ENCODE data around the gene ZNF813.
"Not testable (repeated sequence)": the region's sequence is repeated elsewhere in the genome, so short reads cannot be mapped to it uniquely, and the experiment has no call there.

Gene ZNF813

GRCh38 chr19:53467485-53468262 is at the start of gene ZNF813:
TSS of gene ZNF813 (plus strand) at chr19:53467733. CDS start at chr19:53483823, 16,090 bp downstream.
- Histone ChIP-seq H3K4me3 (ENCODE audit: low read length) (peak within 1 kb of the TSS; percentile 96), H3K27me3 (replicated peaks; ENCODE audit: control insufficient read depth, insufficient read depth, low read length) (no peaks in the 10 kb centered on the region), H3K36me3 (ENCODE audit: control insufficient read depth, insufficient read depth, low read length, severe bottlenecking) (no peaks in the 10 kb centered on the region), H3K4me1 (ENCODE audit: control insufficient read depth, insufficient read depth, low read length) (peaks cover 5% of the 10 kb centered on the region), H3K9me3 (ENCODE audit: control insufficient read depth, low read length) (no peaks in the 10 kb centered on the region), H3K9ac (ENCODE audit: low read length) (peak within 1 kb of the TSS; percentile 93)
- peak; percentile 97 for DNase-seq (ENCODE audit: low read depth)

- H3K4me1 ChIP-seq (ENCODE audit: control insufficient read depth, insufficient read depth, low read length); H3K4me3 ChIP-seq (ENCODE audit: low read length); H3K9me3 ChIP-seq (ENCODE audit: control insufficient read depth, low read length); H3K27me3 ChIP-seq (replicated peaks; ENCODE audit: control insufficient read depth, insufficient read depth, low read length); DNase-seq (ENCODE audit: low read depth); H3K36me3 ChIP-seq (ENCODE audit: control insufficient read depth, insufficient read depth, low read length, severe bottlenecking); H3K9ac ChIP-seq (ENCODE audit: low read length): not testable (repeated sequence)
These were observed 46.8 kb upstream of the ZNF813 start for GRCh38 chr19:53420520-53421315.

GRCh38 chr19:53422551-53422950 is 45.0 kb upstream of the ZNF813 start:
- Histone ChIP-seq H3K4me1 (ENCODE audit: control insufficient read depth, insufficient read depth, low read length) (peaks cover 5% of the 10 kb centered on the region), H3K36me3 (ENCODE audit: control insufficient read depth, insufficient read depth, low read length, severe bottlenecking) (no peaks in the 10 kb centered on the region), H3K27me3 (replicated peaks; ENCODE audit: control insufficient read depth, insufficient read depth, low read length) (no peaks in the 10 kb centered on the region), H3K9me3 (ENCODE audit: control insufficient read depth, low read length) (no peaks in the 10 kb centered on the region), H3K9ac (ENCODE audit: low read length) (no peak overlapping the region), H3K4me3 (ENCODE audit: low read length) (no peak overlapping the region)
- DNase-seq (ENCODE audit: low read depth), result no peak

GRCh38 chr19:53423074-53423473 is 44.5 kb upstream of the ZNF813 start:
- H3K27me3 ChIP-seq (replicated peaks; ENCODE audit: control insufficient read depth, insufficient read depth, low read length); H3K4me1 ChIP-seq (ENCODE audit: control insufficient read depth, insufficient read depth, low read length); H3K9ac ChIP-seq (ENCODE audit: low read length); H3K4me3 ChIP-seq (ENCODE audit: low read length); H3K9me3 ChIP-seq (ENCODE audit: control insufficient read depth, low read length); H3K36me3 ChIP-seq (ENCODE audit: control insufficient read depth, insufficient read depth, low read length, severe bottlenecking): not testable (repeated sequence)
- DNase-seq (ENCODE audit: low read depth), result peak; percentile 4

GRCh38 chr19:53423680-53424079 is 43.9 kb upstream of the ZNF813 start:
- H3K9me3 ChIP-seq (ENCODE audit: control insufficient read depth, low read length); H3K4me3 ChIP-seq (ENCODE audit: low read length); H3K4me1 ChIP-seq (ENCODE audit: control insufficient read depth, insufficient read depth, low read length); H3K27me3 ChIP-seq (replicated peaks; ENCODE audit: control insufficient read depth, insufficient read depth, low read length); H3K36me3 ChIP-seq (ENCODE audit: control insufficient read depth, insufficient read depth, low read length, severe bottlenecking): not testable (repeated sequence)
- DNase-seq (ENCODE audit: low read depth), result peak; percentile 58
- peak overlapping the region; percentile 34 for H3K9ac ChIP-seq (ENCODE audit: low read length)

- DNase-seq (ENCODE audit: low read depth), result peak; percentile 75
These were observed 42.5 kb upstream of the ZNF813 start for GRCh38 chr19:53424968-53425597.

GRCh38 chr19:53431399-53432087 is 36.0 kb upstream of the ZNF813 start, which contains the start of gene ZNF761:
TSS of gene ZNF761 (plus strand) at chr19:53431984. CDS start at chr19:53447269, 15,285 bp downstream.
- peak; percentile 99 for DNase-seq (ENCODE audit: low read depth)
- Histone ChIP-seq H3K9me3 (ENCODE audit: control insufficient read depth, low read length) (no peaks in the 10 kb centered on the region), H3K27me3 (replicated peaks; ENCODE audit: control insufficient read depth, insufficient read depth, low read length) (no peaks in the 10 kb centered on the region), H3K36me3 (ENCODE audit: control insufficient read depth, insufficient read depth, low read length, severe bottlenecking) (peaks cover 25% of the 10 kb centered on the region), H3K9ac (ENCODE audit: low read length) (peak within 1 kb of the TSS; percentile 93), H3K4me3 (ENCODE audit: low read length) (peak within 1 kb of the TSS; percentile 95), H3K4me1 (ENCODE audit: control insufficient read depth, insufficient read depth, low read length) (peaks cover 8% of the 10 kb centered on the region)

More at GRCh38 chr19:53424968-53425597, 42.5 kb upstream of the ZNF813 start:
- H3K4me1 ChIP-seq (ENCODE audit: control insufficient read depth, insufficient read depth, low read length), result peaks cover 5% of the 10 kb centered on the region
- no peaks in the 10 kb centered on the region for H3K9me3 ChIP-seq (ENCODE audit: control insufficient read depth, low read length)
- H3K27me3 ChIP-seq (replicated peaks; ENCODE audit: control insufficient read depth, insufficient read depth, low read length), result no peaks in the 10 kb centered on the region
- H3K9ac ChIP-seq (ENCODE audit: low read length), result no peak overlapping the region
- no peaks in the 10 kb centered on the region for H3K36me3 ChIP-seq (ENCODE audit: control insufficient read depth, insufficient read depth, low read length, severe bottlenecking)
- no peak overlapping the region for H3K4me3 ChIP-seq (ENCODE audit: low read length)

GRCh38 chr19:53432088-53432661 is 35.4 kb upstream of the ZNF813 start:
- peak overlapping the region; percentile 95 for H3K4me3 ChIP-seq (ENCODE audit: low read length)
- peaks cover 13% of the 10 kb centered on the region for H3K4me1 ChIP-seq (ENCODE audit: control insufficient read depth, insufficient read depth, low read length)
- no peaks in the 10 kb centered on the region for H3K27me3 ChIP-seq (replicated peaks; ENCODE audit: control insufficient read depth, insufficient read depth, low read length)
- peak overlapping the region; percentile 93 for H3K9ac ChIP-seq (ENCODE audit: low read length)
- DNase-seq (ENCODE audit: low read depth), result peak; percentile 66
- no peaks in the 10 kb centered on the region for H3K9me3 ChIP-seq (ENCODE audit: control insufficient read depth, low read length)
- peaks cover 25% of the 10 kb centered on the region for H3K36me3 ChIP-seq (ENCODE audit: control insufficient read depth, insufficient read depth, low read length, severe bottlenecking)

- Histone ChIP-seq H3K36me3 (ENCODE audit: control insufficient read depth, insufficient read depth, low read length, severe bottlenecking) (peaks cover 85% of the 10 kb centered on the region), H3K4me3 (ENCODE audit: low read length) (peak overlapping the region; percentile 64), H3K9me3 (ENCODE audit: control insufficient read depth, low read length) (peaks cover 35% of the 10 kb centered on the region)
- H3K27me3 ChIP-seq (replicated peaks; ENCODE audit: control insufficient read depth, insufficient read depth, low read length); H3K9ac ChIP-seq (ENCODE audit: low read length); DNase-seq (ENCODE audit: low read depth); H3K4me1 ChIP-seq (ENCODE audit: control insufficient read depth, insufficient read depth, low read length): not testable (repeated sequence)
These were observed 23.7 kb upstream of the ZNF813 start for GRCh38 chr19:53443809-53444208.

GRCh38 chr19:53447196-53447595 is 20.3 kb upstream of the ZNF813 start:
- not testable (repeated sequence) for H3K9ac ChIP-seq (ENCODE audit: low read length); H3K4me3 ChIP-seq (ENCODE audit: low read length); H3K4me1 ChIP-seq (ENCODE audit: control insufficient read depth, insufficient read depth, low read length); DNase-seq (ENCODE audit: low read depth); H3K27me3 ChIP-seq (replicated peaks; ENCODE audit: control insufficient read depth, insufficient read depth, low read length)
- peaks cover 53% of the 10 kb centered on the region for H3K9me3 ChIP-seq (ENCODE audit: control insufficient read depth, low read length)
- peaks cover 89% of the 10 kb centered on the region for H3K36me3 ChIP-seq (ENCODE audit: control insufficient read depth, insufficient read depth, low read length, severe bottlenecking)

Measured in adipocyte (in vitro differentiated cells).